Hepatocyte (in vitro differentiated cells): ENCODE results near the gene IGSF10.

ENCODE experiments used
- EZH2 ChIP-seq: fragments of 200-600 bp; sonication (generic); IDR thresholded peaks from 2 replicates; pipeline ENCODE4 v1.6.1; 2016; ENCODE audit warnings: antibody characterized with exemption, mild to moderate bottlenecking, borderline replicate concordance
- TF ChIP-seq, protein P1 (sequence below): fragments of 200-600 bp; sonication (generic); IDR thresholded peaks from 2 replicates; pipeline ENCODE4 v1.5.1; 2016; ENCODE audit warnings: antibody characterized with exemption, mild to moderate bottlenecking; ENCODE audit not compliant: poor library complexity

DNA sequence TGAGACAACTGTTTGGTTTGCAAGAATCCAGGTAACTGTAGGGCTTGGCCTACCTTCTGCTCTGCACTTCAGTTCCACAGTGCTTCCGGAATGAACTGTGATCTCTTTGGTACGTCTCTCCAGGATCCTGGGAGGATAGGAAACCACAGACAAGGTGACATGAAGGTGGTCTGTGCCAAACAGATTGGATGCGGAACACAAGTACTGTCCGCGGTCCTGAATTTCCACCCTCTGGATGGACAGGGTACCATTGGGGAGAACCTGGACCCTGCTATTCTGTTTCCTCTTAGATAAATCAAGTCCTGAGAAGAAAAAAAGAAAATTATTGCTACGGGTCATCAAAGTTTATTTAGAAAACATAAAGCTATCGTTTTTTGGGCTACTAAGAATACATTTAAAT is 17.3 kb downstream of the IGSF10 start:
- TF ChIP-seq, protein P1, sequence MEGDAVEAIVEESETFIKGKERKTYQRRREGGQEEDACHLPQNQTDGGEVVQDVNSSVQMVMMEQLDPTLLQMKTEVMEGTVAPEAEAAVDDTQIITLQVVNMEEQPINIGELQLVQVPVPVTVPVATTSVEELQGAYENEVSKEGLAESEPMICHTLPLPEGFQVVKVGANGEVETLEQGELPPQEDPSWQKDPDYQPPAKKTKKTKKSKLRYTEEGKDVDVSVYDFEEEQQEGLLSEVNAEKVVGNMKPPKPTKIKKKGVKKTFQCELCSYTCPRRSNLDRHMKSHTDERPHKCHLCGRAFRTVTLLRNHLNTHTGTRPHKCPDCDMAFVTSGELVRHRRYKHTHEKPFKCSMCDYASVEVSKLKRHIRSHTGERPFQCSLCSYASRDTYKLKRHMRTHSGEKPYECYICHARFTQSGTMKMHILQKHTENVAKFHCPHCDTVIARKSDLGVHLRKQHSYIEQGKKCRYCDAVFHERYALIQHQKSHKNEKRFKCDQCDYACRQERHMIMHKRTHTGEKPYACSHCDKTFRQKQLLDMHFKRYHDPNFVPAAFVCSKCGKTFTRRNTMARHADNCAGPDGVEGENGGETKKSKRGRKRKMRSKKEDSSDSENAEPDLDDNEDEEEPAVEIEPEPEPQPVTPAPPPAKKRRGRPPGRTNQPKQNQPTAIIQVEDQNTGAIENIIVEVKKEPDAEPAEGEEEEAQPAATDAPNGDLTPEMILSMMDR = no peak
- no peak for TF ChIP-seq EZH2
